NCI-H2171 (cell line): Measurements from ENCODE around the gene NQO2.
"Not testable (repeated sequence)": the region's sequence is repeated elsewhere in the genome, so short reads cannot be mapped to it uniquely, and the experiment has no call there.

Source experiments
- DNase-seq: peaks from one replicate; lab custom pipeline; 2025; lab: John Stamatoyannopoulos, UW

Gene NQO2

GRCh38 chr6:3037638-3038365 is 38.1 kb downstream of the NQO2 start:
- DNase-seq: peak; percentile 46

- DNase-seq: peak; percentile 55
Observed at GRCh38 chr6:3039384-3039783, 39.7 kb downstream of the NQO2 start.

GRCh38 chr6:3041147-3041546 is 41.5 kb downstream of the NQO2 start:
- no peak for DNase-seq

GRCh38 chr6:3041606-3042005 is 41.9 kb downstream of the NQO2 start:
- DNase-seq: no peak

- DNase-seq: no peak
Observed at GRCh38 chr6:3045369-3045768, 45.7 kb downstream of the NQO2 start.

GRCh38 chr6:3045777-3046176 is 46.1 kb downstream of the NQO2 start:
- DNase-seq: no peak

DNA sequence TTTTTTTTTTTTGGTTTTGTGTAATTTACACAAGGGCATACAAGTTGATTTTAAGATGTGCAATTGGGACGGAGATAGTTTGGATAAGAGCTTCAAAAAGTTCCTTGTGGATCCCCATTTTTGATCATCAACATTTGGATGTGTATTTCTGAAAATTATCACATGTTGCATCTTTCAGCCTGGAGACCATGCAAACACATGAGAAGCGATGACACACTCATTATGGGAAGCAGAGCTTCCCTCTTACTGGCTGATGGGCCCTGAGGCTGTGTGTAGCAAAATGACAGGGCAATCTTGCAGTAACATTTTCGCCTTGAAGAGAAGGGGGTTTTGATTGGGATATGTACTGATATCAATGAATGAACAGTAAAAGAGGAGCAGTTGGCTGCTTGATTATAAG is 46.6 kb downstream of the NQO2 start:
- no peak for DNase-seq

GRCh38 chr6:3048009-3048408 is 48.3 kb downstream of the NQO2 start:
- DNase-seq: not testable (repeated sequence)

DNA sequence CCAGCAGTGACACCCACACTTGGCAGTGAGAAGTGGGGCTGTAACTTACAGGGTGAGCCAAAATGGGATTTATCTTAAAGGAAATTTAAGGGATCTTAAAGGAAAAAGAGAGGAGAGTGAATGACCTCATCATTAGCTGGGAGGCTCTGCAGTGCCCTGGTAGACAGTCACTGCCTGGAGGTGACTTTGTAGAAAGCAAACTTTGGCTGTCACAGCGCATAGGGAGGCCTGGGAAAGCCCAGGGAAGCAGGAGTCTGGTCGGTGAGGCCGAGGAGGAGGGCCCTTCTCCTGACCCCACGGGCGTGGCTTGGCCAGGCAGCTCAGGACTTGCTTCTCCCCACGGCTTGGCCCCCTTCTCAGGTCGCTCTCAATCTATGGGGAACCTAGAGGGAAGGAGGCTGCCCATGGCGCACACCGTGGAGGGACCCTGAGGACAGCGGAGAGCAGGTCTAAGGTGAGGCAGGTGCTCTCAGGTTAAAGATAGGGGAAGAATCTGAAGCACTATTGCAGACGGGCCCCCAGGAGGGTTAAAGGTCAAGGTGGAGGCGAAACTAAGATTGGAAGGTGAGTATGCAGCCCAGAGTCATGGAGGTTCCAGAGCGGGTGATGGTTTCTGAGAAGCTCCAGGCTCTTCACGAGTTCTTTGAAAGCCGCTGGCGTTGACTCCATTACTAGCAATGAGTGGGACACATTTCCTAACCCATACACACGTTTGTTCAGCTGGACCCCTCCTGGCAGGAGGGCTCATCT is 53.0 kb downstream of the NQO2 start:
- DNase-seq: no peak

GRCh38 chr6:3053231-3053508 is 53.5 kb downstream of the NQO2 start:
- DNase-seq: no peak

DNA sequence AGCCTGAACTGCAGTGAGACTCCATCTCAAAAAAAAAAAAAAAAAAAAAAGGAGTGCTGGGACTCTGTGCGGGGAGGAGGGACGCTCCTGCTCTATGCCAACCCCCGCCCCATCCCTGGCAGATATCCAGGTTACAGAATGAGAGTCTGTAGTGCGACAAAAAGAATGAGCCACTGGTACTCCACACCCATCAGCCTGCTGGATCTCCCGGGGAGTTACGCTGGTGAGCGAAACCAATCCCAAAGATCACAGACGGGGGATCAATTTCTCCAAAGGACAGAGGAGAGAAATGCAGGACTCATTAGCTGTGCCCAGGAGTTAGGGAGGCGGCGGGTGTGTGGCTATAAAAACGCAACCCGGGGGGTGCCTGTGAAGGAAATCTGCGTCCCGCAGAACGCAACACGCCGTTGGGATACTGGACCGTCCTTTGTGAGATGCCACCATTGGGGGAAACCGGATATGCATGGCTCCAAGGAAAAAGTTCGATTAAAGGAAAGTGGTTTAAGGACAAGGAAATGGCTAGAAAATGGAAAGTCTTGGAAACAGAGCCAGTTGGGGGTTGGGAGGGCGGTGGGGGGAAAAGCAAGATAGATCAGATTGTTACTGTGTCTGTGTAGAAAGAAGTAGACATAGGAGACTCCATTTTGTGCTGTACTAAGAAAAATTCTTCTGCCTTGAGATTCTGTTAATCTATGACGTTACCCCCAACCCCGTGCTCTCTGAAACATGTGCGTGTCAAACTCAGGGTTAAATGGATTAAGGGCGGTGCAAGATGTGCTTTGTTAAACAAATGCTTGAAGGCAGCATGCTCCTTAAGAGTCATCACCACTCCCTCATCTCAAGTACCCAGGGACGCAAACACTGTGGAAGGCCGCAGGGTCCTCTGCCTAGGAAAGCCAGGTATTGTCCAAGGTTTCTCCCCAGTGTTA is 54.8 kb downstream of the NQO2 start:
- peak; percentile 55 for DNase-seq

- peak; percentile 70 for DNase-seq
Observed at GRCh38 chr6:3055158-3055499, 55.4 kb downstream of the NQO2 start.

DNA sequence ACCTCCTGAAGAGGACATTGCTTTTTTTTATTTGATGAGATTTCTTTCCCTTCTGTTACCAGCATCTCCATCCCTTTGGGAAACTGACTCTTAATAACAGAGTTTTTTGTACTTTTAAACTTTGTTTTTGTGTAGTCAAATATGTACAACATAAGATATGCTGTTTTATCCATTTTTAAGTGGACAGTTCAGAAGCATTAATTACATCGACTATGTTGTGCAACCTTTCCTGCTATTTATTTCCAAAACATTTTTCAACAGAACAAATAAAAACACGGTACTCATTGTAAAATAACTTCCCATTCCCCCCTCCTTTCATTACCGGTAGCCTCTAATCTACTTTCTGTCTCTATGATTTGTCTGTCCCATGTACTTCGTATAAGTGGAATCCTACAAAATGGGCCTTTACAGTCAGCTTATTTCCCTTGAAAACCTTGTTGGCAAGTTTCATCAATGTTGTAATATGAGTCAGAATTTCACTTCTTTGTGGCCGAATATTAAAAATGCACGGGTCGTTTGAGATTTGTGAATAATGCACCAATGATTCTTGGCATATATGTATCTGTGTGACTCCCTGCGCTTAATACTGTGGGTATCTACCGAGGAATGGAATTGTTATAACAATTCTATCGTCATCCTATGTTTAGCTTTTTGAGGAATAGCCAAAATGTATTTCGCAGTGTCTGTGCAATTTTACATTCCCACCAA is 57.5 kb downstream of the NQO2 start:
- DNase-seq: no peak

DNA sequence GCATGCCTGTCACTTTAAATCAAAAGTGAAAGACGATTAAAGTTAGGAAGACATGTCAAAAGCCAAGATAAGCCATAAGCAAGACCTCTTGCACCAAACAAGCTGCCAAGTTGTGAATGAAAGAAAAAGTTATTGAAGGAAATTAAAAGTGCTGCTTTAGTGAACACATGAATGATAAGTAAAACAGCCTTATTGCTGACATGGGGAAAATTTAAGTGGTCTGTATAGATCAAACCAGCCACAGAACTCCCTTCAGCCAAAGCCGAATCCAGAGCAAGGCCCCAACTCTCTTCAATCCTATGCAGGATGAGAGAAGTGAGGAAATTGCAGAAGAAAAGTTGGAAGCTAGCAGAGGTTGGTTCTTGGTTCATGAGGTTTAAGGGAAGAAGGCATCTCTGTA is 59.3 kb downstream of the NQO2 start:
- DNase-seq: no peak

GRCh38 chr6:3060092-3060491 is 60.4 kb downstream of the NQO2 start:
- not testable (repeated sequence) for DNase-seq

- DNase-seq: no peak
Observed at GRCh38 chr6:3061501-3061941, 61.8 kb downstream of the NQO2 start.

- DNase-seq: not testable (repeated sequence)
Observed at GRCh38 chr6:3063340-3063732, 63.6 kb downstream of the NQO2 start.

DNA sequence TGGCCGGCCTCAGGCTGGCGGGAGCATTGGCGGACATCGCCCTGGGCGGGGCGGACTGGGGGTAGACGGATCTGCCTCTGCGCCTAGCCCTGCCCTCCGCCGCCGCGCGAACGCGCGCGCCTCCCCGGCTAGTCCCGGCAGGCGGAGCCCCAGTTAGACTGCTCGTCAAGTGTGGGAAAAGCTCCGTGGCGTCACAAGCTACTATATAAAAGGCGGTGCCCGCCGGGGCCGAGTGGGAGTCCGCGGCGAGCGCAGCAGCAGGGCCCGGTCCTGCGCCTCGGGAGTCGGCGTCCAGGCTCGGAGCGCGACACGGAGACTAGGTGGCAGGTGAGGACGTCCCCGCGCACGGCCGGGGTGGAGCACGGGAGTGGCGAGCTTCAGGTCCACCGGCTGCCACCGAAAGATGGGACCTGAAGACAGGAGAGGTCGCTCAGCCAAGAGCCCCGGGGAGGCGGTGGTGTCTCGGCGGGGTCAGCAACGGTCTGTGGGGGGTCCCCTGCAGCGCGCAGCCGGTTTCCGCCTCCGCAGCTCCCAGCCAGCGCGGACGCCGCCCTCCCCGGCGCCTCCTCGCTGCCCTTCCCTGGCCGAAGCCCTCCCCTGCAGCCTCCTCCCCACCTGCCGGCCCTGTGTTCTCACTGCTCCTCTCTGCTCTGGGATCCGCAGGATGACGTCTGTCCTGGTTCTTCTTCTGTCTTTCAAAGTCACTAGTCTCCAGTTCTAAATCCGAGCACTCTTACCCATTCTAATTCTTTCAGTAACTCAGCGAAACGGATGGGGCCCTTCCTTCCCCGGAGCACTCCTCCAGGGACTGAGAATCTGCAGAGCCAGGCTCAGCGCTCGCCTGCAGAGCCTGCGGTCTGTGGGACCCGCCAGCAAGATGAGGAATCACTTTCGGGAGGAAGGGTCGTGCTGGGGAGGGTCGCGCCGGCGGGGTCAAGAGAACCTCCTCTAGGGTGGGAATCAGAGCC is 64.3 kb downstream of the NQO2 start:
- peak; percentile 40 for DNase-seq

DNA sequence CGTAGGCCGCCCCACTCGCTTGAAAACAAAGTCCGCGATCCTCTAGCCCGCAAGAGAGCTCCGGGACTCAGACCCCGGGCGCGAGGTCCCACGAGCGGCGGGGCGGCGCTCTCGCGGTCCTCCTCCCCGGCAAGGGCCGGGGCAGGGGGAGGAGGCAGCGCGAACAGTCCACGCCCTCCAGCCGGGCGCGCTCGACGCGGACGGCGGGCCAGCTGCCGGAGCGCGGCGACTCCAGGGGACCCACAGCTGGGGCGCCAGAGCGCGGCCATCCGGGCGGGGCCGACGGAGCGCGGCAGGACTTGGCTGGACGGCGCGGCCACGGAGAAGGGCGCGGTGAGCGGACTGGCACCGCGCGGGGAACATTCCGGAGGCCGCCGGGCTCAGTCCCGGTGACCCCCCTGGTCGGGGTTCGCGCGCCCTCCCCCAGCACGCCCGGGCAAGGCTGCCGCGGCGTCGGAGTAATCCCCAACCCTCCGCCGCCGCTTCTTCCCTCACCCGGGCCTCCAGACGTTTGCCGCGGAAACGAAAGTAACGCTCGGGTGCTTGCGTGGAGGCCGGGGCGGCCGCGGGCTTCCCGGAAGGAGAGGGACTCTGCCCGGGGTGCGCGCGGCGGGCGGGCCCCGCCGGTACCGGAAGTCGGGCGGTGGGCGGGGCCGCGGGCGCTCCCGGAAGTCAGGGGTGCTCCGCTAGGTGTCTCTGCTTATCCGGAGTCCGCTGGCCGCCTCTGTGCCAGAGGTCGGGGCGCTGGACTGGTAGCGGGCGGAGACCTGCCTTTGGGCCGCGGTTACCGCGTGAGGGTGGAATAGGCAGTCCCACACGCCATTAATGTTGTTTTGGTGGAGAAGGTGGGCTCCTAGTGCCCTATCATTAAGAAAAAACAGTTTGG is 68.9 kb downstream of the NQO2 start, which contains the start of gene RIPK1:
Gene RIPK1 (plus strand): TSS at position 166 of the 886 bp plus-strand sequence. CDS start 8,330 bp downstream, outside the sequence.
- DNase-seq: peak; percentile 89
